Fibroblast of lung (primary cell): ENCODE data around the gene TNNT3. TPM values are rescaled to one million over a fixed set of nuclear protein-coding genes. Genes with fewer than 3 reads are reported as not detected.
A peak's percentile ranks its signal among the peaks of the same experiment; 100 is the strongest.
"Not testable (repeated sequence)": the region's sequence is repeated elsewhere in the genome, so short reads cannot be mapped to it uniquely, and the experiment has no call there.

Experiments
- DNase-seq, 2 donors: peaks; one replicate each; pipeline versions ENCODE4 v3.0.0 to v3.0.0-alpha.2; 2010; ENCODE audit warnings: low read depth in 2 of 2
- H2AFZ ChIP-seq: 2 replicates; pipeline ENCODE4 v1.5.1; 2012; ENCODE audit warnings: low read length, control low read depth, inconsistent platforms
- H3K27ac ChIP-seq: 2 replicates; pipeline ENCODE4 v1.5.1; 2011; ENCODE audit warnings: low read length, control low read depth; ENCODE audit not compliant: insufficient read depth
- H3K27me3 ChIP-seq: 2 replicates; pipeline ENCODE4 v1.5.1; 2011; ENCODE audit warnings: mild to moderate bottlenecking, low read length; ENCODE audit not compliant: control insufficient read depth, insufficient read depth
- H3K36me3 ChIP-seq: 2 replicates; pipeline ENCODE4 v1.5.1; 2011; ENCODE audit warnings: low read length; ENCODE audit not compliant: control insufficient read depth, insufficient read depth
- H3K4me1 ChIP-seq: 2 replicates; pipeline ENCODE4 v1.5.1; 2011; ENCODE audit warnings: low read length; ENCODE audit not compliant: control insufficient read depth, insufficient read depth; ENCODE audit errors: extremely low read depth
- H3K4me2 ChIP-seq: 2 replicates; pipeline ENCODE4 v1.5.1; 2011; ENCODE audit warnings: low read length, control low read depth; ENCODE audit not compliant: insufficient read depth; ENCODE audit errors: extremely low read depth
- H3K4me3 ChIP-seq, 4 experiments: fragments of 200-600 bp in 1 of 4; sonication (generic) in 1 of 4; replicated peaks in 1 of 4; 2 replicates each; pipeline ENCODE4 v1.5.1; 2011 to 2016; ENCODE audit warnings: low read length in 4 of 4, low read depth in 3 of 4, mild to moderate bottlenecking in 3 of 4, control low read depth in 2 of 4, inconsistent platforms in 1 of 4, mixed read lengths in 1 of 4; ENCODE audit not compliant: insufficient read depth in 1 of 4; ENCODE audit errors: control extremely low read depth in 1 of 4
- H3K79me2 ChIP-seq: 2 replicates; pipeline ENCODE4 v1.5.1; 2012; ENCODE audit warnings: mild to moderate bottlenecking, low read length, inconsistent platforms; ENCODE audit not compliant: control insufficient read depth, insufficient read depth
- H3K9ac ChIP-seq: 2 replicates; pipeline ENCODE4 v1.5.1; 2011; ENCODE audit warnings: mild to moderate bottlenecking, low read length, control low read depth; ENCODE audit not compliant: insufficient read depth
- H3K9me3 ChIP-seq: 2 replicates; pipeline ENCODE4 v1.5.1; 2012; ENCODE audit warnings: low read depth, low read length; ENCODE audit not compliant: control insufficient read depth, insufficient read depth
- H4K20me1 ChIP-seq: 2 replicates; pipeline ENCODE4 v1.5.1; 2011; ENCODE audit warnings: low read length; ENCODE audit not compliant: control insufficient read depth, insufficient read depth; ENCODE audit errors: extremely low read depth
- EZH2 ChIP-seq: IDR thresholded peaks from 2 replicates; pipeline ENCODE4 v1.5.1; 2012; ENCODE audit warnings: low read length, control low read depth, mild to moderate bottlenecking; ENCODE audit errors: missing control alignments
- polyA plus RNA-seq, 2 donors: library from polyadenylated mRNA; depleted of rRNA in 1 of 2; stranded (reverse) in 1 of 2; unstranded in 1 of 2; fragments of >200 nt; gene quantifications; 2 replicates each; pipeline ENCODE4 v1.2.1, GENCODE V29; 2011 to 2012; ENCODE audit warnings: missing spikeins in 1 of 2
- total RNA-seq: library from RNA; depleted of rRNA; stranded (reverse); fragments of >200 nt; gene quantifications from 2 replicates; pipeline ENCODE4 v1.2.1, GENCODE V29; 2014
- TF ChIP-seq, protein P1 (sequence below), 2 donors: IDR thresholded peaks in 1 of 2; conservative IDR thresholded peaks in 1 of 2; 1 replicate in 1 of 2; 2 replicates in 1 of 2; pipeline ENCODE4 v1.5.1; 2011 to 2012; ENCODE audit warnings: low read length in 2 of 2, control low read depth in 1 of 2, inconsistent platforms in 1 of 2, low read depth in 1 of 2, mild to moderate bottlenecking in 1 of 2

TNNT3 gene
- total and polyA plus RNA-seq, 2 donors (not counting 1 experiment from before 2014, with no cell fraction given), result not detected

DNA sequence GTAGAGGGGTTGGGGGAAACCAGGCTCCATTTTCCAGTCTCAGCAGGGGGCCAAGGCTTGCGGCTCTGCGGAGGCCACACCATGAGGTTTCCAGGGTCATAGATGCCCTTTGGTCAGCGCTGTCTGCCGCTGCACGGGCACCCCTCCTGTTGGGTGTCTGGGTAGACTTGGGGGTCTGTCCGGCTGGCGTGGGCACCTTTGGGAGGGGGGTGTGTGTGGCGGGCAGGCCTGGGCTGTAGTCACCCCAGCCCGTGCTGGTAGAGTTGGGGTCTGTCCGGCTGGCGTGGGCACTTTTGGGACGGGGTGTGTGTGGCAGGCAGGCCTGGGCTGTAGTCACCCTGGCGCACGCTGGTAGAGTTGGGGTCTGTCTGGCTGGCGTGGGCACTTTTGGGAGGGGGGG, 48.0 kb upstream of the TNNT3 start:
- H3K27ac ChIP-seq, result no peak overlapping the region
- no peaks in the 10 kb centered on the region for H3K4me1 ChIP-seq
- H2AFZ ChIP-seq, result no peak overlapping the region
- H3K79me2 ChIP-seq, result no peaks in the 10 kb centered on the region
- no peak overlapping the region for H3K9ac ChIP-seq
- H3K27me3 ChIP-seq, result peaks cover 15% of the 10 kb centered on the region
- no peak overlapping the region for H3K4me2 ChIP-seq
- no peaks in the 10 kb centered on the region for H4K20me1 ChIP-seq
- TF ChIP-seq, protein P1, sequence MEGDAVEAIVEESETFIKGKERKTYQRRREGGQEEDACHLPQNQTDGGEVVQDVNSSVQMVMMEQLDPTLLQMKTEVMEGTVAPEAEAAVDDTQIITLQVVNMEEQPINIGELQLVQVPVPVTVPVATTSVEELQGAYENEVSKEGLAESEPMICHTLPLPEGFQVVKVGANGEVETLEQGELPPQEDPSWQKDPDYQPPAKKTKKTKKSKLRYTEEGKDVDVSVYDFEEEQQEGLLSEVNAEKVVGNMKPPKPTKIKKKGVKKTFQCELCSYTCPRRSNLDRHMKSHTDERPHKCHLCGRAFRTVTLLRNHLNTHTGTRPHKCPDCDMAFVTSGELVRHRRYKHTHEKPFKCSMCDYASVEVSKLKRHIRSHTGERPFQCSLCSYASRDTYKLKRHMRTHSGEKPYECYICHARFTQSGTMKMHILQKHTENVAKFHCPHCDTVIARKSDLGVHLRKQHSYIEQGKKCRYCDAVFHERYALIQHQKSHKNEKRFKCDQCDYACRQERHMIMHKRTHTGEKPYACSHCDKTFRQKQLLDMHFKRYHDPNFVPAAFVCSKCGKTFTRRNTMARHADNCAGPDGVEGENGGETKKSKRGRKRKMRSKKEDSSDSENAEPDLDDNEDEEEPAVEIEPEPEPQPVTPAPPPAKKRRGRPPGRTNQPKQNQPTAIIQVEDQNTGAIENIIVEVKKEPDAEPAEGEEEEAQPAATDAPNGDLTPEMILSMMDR (conservative IDR thresholded peaks at IDR 0.05 in 1 of 2, IDR thresholded peaks at IDR 0.05 in 1 of 2; ENCODE audit: low read depth in 1 of 2, low read length in 2 of 2), result no peak
- no peak for TF ChIP-seq EZH2
- H3K9me3 ChIP-seq, result no peaks in the 10 kb centered on the region
- peak overlapping the region in 1 of 4 experiments; percentile 46 for H3K4me3 ChIP-seq
- DNase-seq, result no peak
- H3K36me3 ChIP-seq, result no peaks in the 10 kb centered on the region

DNA sequence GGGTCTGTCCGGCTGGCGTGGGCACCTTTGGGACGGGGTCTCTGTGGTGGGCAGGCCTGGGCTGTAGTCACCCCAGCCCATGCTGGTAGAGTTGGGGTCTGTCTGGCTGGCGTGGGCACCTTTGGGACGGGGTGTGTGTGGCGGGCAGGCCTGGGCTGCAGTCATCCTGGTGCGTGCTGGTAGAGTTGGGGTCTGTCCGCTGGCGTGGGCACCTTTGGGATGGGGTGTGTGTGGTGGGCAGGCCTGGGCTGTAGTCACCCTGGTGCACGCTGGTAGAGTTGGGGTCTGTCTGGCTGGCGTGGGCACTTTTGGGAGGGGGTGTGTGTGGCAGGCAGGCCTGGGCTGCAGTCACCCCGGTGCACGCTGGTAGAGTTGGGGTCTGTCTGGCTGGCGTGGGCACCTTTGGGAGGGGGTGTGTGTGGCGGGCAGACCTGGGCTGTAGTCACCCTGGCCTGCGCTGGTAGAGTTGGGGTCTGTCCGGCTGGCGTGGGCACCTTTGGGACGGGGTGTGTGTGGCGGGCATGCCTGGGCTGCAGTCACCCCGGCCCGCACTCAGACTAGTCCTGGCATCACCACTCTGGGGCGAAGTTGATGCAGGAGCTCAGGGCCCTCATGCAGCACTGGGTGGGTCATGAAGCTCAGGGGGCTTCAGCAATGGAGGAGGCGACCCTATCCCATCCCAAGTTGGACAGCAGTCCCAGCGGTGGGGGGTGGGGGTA, 47.1 kb upstream of the TNNT3 start:
- H3K4me3 ChIP-seq, result no peak overlapping the region

DNA sequence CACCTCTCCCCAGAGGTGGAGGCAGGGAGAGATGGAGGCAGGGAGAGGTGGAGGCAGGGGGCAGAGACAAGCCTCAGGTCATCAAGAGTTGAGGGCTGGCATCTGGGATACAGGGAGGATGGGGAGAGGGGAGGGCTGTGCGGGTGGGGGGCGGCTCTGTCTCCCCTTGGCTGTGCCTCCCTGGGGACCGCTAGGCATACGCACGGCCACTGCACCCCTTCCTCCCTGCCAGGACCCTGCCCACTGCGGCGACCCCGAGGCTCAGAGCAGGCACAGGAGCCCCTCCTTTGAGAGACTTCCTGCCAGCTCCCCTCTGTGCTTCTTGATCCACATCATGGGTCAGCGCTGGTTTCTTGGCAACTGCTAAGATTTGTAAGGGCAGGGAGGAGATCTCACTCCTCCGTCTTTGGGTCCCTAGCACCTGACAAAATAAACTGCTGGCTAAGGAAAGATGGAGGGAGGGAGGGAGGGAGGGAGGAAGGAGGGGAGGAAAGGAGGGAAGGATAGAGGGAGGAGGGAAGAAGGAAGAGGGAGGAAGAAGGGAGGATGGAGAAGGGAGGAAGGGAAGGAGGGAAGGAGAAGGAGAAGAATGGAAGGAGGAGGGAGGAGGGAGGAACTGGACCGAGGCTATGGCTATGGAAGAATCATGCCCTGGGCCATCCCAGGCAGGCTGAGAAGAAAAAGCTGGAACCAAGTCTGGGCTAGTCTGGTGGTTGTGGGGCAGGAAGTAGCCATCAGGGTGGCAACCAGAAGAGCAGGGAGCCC, 46.3 kb upstream of the TNNT3 start:
- Histone ChIP-seq H2AFZ (no peak overlapping the region), H3K9ac (no peak overlapping the region), H3K9me3 (no peaks in the 10 kb centered on the region), H4K20me1 (no peaks in the 10 kb centered on the region), H3K4me1 (no peaks in the 10 kb centered on the region), H3K27ac (no peak overlapping the region), H3K4me3 (no peak overlapping the region), H3K27me3 (peaks cover 13% of the 10 kb centered on the region), H3K4me2 (no peak overlapping the region), H3K36me3 (no peaks in the 10 kb centered on the region), H3K79me2 (no peaks in the 10 kb centered on the region)
- TF ChIP-seq, protein P1 (conservative IDR thresholded peaks at IDR 0.05 in 1 of 2, IDR thresholded peaks at IDR 0.05 in 1 of 2; ENCODE audit: low read depth in 1 of 2, low read length in 2 of 2), result no peak
- TF ChIP-seq EZH2, result no peak
- DNase-seq, result peak; percentile 25 to 81

More for the DNA sequence above, 47.1 kb upstream of the TNNT3 start:
- Histone ChIP-seq H3K9me3 (no peaks in the 10 kb centered on the region), H3K27ac (no peak overlapping the region), H4K20me1 (no peaks in the 10 kb centered on the region), H3K36me3 (no peaks in the 10 kb centered on the region), H3K9ac (no peak overlapping the region), H3K4me1 (no peaks in the 10 kb centered on the region), H2AFZ (no peak overlapping the region), H3K27me3 (peaks cover 15% of the 10 kb centered on the region), H3K79me2 (no peaks in the 10 kb centered on the region), H3K4me2 (no peak overlapping the region)
- no peak for DNase-seq
- TF ChIP-seq, protein P1 (conservative IDR thresholded peaks at IDR 0.05 in 1 of 2, IDR thresholded peaks at IDR 0.05 in 1 of 2; ENCODE audit: low read depth in 1 of 2, low read length in 2 of 2), result no peak
- no peak for TF ChIP-seq EZH2

DNA sequence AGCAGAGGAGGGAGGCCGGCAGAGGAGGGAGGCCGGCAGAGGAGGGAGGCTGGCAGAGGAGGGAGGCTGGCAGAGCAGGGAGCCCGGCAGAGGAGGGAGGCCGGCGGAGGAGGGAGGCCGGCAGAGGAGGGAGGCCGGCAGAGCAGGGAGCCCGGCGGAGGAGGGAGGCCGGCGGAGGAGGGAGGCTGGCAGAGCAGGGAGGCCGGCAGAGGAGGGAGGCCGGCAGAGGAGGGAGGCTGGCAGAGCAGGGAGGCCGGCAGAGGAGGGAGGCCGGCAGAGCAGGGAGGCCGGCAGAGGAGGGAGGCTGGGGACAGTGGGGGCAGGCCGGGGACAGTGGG, 45.7 kb upstream of the TNNT3 start:
- H3K9ac ChIP-seq, H3K27ac ChIP-seq, H2AFZ ChIP-seq, H3K4me2 ChIP-seq, H4K20me1 ChIP-seq, H3K27me3 ChIP-seq, H3K4me1 ChIP-seq, H3K36me3 ChIP-seq, H3K4me3 ChIP-seq, H3K79me2 ChIP-seq, H3K9me3 ChIP-seq, DNase-seq: not testable (repeated sequence)
